GM19043 (cell line): Measurements from ENCODE around the gene OR10V1.

Experiments used
- ATAC-seq: cut with Tn5 transposase; IDR thresholded peaks from one replicate; pipeline ENCODE4 v1.9.1; 2021; ENCODE audit warnings: low read depth; ENCODE audit not compliant: unreplicated experiment

The OR10V1 gene, protein sequence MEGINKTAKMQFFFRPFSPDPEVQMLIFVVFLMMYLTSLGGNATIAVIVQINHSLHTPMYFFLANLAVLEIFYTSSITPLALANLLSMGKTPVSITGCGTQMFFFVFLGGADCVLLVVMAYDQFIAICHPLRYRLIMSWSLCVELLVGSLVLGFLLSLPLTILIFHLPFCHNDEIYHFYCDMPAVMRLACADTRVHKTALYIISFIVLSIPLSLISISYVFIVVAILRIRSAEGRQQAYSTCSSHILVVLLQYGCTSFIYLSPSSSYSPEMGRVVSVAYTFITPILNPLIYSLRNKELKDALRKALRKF

DNA sequence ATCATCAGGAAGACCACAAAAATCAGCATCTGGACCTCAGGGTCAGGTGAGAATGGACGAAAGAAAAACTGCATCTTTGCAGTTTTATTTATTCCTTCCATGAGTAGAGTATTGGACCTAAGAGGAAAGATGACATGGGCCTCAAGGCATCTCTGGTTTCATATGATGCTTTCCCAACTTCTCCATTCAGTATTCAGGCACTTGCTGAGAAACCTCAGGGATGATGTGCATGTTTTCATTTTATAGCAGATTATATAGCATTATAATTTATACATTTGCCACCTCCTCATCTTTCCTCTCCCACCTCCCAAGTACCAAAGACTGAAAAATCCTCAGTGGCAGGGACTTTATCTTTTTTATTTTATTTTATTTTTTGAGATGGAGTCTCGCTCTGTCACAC lies at the start of gene OR10V1:
OR10V1 (minus strand) TSS at position 101 of the 400 bp plus-strand sequence; CDS start at position 101, 0 bp downstream.
- ATAC-seq: no peak

DNA sequence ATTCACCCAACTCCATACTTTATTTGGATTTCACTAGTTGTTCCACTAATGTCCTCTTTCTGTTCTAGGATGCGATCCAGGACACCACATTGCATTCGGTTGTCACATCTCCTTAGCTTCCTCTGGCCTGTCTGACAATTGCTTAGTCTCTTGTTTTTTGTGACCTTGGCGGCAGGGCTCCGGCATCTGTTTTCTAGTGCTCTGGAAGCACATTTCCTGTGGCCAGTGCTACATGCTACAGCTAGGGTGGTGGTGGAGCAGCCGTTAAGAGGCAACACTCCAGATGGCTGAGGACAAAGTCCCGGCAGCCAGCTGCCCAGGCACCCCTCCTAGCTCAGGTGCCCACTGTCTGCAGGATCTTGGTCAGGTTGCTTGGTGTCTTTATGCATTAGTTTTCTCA lies 48.3 kb upstream of the OR10V1 start:
- ATAC-seq: no peak

DNA sequence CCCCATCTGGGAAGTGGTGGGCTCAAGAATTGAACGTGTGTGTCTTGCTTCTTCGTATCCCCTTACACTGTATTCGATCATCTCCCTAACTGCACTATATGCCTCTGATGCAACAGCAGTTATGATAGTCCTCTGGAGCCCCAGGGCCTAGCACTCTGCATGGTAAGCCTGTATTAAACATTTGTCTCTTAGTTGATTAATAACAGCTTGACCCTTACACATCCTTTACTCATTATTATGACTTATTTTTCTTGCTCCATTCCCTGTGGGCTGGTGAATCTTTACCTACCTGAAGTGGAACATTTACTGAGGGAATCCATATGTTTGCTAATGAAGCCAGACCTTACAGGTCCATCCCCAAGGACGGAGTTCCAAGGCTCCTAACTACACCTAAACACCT lies 47.1 kb upstream of the OR10V1 start:
- no peak for ATAC-seq

DNA sequence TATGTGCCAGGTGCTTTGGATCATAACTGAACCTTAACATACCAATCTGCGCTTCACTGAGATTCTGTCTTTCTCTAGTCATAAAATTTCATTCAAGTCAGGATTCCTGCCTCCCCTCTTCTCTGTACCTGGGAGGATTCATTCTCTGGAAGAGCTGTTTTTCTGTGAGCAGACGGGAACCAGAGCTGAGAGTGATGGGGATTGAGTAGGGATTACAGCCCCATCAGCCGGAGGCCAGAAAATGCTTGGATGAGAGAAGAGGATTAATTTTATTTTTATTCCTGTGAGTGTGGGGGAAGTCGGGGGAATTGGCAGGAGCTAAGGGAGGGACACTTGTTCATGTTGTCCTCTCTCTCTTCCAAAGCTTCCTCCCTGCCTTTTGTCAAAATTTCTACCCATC lies 46.3 kb upstream of the OR10V1 start:
- ATAC-seq: no peak

DNA sequence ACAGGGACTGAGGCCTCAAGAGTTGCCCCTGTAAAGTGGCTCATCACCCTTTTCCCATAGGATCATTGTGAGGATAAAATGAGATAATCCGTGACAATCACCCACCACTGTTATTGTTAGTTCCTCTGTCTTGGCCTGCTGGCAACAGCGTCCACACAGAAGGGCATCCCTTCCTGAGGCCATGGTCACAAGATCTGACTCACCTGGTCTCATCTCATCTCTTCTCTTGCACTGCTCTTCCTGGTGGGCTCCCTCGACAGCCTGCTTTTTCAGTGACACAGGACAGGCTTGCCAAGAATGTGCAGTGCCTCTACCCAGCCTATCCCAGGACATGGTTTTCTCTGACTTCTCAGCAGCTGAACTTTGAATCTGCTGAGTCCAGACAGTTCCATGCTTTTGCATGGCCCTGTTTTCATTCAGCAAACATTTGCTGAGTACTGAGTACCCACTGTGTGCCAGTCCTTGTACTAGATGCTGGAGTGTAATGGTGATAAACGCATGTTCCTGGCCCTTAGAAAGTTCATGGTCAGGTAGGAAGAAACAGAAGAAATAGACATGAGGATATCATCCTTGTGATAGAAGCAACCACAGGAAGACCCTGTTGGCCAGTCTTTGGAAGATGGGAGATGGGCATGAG lies 44.9 kb upstream of the OR10V1 start:
- no peak for ATAC-seq

DNA sequence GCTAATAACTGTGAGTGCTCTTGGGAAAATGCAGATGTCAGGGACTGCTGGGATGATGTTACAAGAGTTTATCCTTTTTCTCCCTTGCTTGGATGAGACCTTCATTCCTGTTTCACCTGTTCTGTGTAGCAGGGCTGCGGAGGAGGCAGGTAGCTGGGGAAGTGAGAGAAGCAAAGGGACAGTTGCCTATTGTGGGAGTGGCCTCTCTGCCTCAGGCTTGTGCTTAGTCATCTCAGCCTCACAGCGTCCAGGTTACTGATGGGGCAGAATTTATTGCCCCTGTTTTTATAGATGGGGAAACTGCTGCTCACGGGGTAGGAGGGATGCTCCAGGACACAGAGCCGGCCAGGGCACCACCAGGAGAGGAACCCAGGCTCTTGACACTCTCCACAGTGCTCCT lies 43.2 kb upstream of the OR10V1 start:
- no peak for ATAC-seq

DNA sequence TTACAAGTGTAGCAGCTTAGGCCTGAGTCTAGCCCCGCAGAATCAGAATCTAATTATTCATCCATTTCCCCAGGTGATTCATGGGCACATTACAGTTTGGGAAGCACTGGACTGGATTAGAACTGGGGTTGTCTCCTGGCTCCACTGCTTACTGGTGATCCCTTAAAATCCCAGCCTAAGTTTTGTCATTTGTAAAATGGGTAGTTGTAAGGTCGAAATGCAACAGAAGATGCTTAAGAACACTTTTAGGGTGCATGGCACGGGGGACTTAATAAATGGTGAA lies 42.9 kb upstream of the OR10V1 start:
- no peak for ATAC-seq

DNA sequence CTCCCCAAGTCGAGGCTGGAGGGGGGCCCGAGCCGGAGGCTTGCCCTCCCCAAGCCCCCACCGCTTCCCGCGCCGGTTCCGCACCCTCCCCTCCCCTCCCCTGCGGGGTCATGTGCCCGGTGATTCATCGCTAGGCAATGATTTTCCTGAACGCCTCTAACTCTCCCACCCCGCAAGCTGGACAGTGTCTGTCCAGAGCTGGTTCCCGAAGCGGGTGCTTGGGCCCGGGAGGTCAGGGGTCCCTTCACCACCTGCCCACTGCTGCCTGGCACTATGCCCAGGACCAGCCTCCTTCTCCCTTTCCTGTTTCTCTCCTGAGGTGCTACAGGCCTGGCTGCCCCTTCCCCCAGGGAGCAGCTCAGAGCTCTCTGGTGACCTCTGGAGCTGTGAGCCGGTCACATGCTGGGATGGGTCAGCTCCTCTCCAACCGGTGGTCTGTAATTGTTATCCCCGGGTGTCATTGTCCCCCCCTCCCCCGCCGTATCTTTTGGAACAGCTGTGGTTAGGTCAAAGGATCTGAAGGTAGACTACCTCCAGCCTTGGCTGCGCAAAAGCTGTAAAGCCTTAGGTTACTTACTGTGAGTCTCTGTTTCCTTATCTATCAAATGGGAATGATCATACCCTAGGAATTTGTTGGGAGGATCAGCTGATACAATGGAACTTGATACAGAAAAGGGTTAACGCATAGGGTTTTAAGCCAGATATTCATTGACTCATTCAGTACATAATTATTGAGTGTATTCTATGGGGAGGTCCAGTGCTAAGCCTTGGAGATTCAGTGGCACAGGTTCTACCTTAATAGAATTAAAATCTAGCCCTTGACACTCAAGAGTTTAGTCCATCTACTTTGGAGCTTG lies 42.3 kb upstream of the OR10V1 start:
- ATAC-seq: peak; percentile 10

DNA sequence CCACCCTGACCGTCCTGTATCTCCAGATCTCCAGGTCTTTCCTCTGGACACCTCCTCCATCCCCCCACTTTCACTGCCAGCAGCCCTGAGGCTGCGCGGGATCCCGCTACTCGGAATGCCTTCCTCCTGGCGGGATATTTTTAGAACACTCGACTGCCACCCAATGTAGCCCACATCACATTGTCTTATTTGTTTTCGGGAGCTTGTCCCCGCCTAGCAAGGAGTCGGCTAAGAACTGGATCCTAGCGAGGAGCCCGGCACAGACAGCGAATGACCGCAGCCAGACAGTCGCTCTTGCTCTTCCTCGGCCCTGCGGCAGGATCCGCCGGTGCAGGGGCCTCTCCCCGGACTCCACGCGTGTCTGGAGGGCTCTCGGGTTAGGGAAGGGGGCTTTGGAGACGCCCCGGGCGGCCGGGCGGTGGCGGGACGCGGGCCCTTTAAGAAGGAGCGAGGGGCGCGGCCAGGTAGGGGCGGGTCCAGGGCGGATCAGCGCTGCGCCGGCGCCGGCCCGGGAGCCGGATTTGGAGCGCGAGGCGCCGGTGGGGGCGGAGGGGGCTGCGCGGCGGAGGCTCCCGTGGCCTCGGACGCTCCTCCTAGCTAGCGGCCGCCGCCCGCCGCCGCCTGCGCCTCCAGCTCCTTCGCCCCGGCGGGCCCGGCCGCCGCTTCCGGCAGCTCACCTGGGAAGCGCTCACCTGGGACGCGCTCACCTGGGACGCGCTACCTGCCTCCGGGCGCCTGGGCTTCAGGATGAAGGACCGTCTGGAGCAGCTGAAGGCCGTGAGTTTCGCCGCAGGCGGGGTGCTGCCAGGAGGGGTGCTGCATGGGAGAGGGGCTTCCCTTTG lies 41.4 kb upstream of the OR10V1 start, which contains the start of gene STX3:
STX3 (plus strand) TSS at position 518 of the 842 bp plus-strand sequence; CDS start at position 748, 230 bp downstream.
- peak; percentile 62 for ATAC-seq

DNA sequence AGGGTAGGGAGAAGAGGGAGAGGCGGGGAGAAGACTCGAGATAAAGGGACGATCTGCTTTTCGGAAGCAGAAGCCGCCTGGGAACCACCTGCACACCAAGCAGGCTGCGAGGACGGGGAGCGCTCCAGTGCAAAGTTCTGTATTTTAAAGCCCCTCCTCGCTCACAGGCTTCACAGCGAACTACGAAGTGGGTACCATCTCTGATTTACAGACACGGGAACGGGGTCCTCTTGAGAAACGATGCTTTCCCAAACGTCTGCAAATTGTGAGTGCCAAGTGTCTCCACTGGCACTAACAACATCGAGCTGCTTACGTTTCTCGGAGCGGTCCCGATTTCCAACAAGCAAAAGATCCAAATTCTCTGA lies 40.8 kb upstream of the OR10V1 start:
- ATAC-seq: peak; percentile 9

DNA sequence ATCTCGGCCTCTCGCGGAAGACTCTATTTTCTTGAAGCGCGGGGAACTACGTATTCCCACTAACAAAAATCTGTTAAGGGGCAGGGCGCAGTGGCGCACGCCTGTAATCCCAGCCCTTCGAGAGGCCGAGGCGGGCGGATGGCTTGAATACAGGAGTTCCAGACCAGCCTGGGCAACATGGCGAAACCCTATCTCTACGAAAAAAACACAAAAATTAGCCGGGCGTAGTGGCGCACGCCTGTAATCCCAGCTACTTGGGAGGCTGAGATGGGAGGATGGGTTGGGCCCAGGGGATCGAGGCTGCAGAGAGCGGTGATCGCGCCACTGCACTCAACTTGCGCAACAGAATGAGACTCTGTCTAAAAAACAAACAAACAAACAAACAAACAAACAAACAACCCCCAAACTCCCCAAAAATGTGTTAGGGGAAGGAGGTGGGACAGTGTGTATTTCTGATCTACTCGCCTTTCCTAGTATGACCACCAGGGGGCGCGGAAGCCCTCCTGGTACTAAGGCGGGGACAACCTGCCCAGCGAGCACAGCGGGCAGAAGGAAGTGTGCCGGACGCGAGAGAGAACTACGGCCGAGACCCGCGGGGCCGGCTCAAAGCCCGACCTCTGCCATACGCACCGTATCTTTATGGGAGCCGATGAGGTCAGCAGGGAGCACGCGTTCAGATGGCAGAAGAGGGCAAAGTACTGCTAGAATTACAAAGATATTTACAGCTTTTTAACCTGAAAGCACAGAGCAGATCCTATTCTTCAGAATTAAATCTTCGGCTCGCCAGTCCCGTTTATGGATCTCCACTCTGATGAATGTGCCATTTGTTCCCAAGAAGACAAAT lies 40.2 kb upstream of the OR10V1 start:
- peak; percentile 72 for ATAC-seq

DNA sequence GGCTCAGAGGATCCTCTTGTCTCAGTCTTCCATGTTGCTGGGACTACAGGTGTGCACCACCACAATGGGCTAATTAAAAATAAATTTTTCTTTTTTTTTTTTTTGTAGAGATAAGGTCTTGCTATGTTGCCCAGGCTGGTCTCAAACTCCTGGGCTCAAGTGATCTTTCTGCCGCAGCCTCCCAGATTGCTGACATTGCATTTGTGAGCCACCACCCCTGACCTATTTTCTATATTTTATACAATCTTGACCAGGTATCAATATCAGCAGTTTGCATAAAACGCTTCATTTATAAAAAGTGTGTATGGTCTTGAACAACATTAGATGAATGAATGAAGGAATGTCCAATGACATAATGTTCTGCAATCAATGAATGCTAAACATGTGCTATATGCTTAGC lies 32.5 kb upstream of the OR10V1 start:
- ATAC-seq: no peak

DNA sequence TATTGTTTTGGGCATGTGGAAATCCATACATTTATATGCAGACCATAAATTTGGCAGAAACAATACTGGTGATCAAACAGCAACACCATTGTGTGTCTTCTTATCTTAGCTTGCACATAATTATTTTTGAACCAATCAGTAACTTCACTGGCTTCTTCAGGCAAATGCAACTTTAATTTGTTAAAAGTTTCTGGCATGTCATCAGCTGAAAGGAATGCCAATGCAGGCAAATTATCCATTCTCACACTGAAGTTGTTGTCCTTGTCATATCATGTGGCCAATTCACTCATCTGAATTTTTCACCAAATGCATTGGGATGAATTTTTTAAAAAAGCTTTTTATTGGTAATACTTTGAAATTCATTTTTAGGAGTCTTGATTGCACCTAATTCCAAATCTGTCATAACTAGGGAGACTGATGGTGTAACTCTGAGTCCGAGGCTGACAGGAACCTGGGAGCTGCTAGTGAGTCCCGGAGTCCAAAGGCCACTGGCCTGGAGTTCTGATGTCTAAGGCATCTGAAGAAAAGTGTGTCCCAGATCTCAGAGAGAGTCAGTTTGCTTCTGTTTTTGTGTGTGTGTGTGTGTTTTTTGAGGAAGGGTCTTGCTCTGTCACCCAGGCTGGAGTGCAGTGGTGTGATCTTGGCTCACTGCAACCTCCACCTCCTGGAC lies 17.4 kb upstream of the OR10V1 start:
- no peak for ATAC-seq

DNA sequence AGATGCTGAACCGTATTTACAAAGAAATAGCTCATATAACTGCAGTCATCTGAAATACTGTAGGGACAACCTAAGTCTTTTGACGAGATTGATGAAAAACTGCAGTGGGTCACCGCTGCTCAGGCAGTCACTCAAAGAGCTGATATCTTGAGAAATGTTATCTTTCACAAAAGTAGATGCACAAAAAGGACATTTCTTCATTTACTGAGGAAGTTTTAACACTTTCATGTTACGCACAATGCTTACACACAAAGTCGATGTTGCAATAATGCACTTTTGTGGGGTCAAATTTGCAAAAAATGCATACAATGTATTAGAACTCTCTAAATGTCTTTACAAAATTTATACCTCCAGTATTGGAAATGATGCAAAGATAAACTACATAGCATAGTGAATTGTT lies 16.2 kb upstream of the OR10V1 start:
- no peak for ATAC-seq

DNA sequence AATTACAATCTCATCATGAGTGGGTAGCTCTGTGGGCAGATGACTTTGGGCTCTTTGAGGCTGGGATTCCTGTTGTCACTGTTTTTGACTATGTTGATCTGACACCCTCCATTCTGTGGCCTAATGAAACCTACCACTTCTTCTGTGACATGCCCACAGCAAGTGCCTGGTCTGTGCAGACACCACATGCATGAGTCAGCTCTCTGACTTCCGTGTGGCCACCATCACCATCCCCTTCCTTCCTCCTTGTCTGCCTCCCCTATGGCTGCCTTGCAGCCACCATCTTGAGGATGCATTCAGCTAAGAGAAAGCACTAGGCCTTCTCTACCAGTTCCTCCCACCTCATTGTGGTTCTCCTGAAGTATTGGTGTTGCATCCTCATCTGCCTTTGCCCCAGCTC lies 15.3 kb upstream of the OR10V1 start:
- ATAC-seq: no peak

DNA sequence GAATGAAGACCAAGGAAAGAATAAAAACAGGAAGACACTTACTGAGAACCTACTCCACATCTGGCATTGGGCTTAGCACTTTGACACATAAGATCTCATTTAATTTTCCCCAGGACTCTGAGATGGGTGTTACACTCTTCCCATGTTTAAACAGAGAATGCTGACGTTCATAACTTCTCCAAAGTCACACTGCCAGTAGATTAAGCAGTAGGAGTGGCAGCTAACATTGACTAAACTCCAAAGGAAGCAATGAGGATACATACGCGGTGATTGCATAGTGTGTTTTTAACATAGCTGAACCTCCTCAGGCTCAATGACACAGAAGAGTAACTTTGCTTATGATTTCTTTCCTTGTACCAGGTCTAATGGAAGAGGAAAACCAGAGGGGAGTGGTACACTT lies 14.5 kb upstream of the OR10V1 start:
- no peak for ATAC-seq

DNA sequence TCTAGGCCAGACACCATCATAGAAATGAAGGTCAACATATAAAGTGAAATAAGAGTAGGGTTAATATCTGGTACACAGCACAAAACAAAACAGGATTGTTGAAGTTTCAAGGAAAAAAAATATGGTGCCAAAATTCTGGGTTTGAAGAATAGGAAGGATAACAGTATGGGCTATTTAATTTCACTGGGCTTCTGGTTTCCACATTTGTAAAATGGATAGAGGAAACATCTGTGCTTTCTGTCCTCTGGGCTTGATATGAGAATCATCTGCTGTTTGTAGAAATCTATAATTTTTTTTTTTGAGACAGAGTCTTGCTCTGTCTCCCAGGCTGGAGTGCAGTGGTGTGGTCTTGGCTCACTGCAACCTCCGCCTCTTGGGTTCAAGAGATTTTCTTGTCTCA lies 13.8 kb upstream of the OR10V1 start:
- ATAC-seq: no peak

DNA sequence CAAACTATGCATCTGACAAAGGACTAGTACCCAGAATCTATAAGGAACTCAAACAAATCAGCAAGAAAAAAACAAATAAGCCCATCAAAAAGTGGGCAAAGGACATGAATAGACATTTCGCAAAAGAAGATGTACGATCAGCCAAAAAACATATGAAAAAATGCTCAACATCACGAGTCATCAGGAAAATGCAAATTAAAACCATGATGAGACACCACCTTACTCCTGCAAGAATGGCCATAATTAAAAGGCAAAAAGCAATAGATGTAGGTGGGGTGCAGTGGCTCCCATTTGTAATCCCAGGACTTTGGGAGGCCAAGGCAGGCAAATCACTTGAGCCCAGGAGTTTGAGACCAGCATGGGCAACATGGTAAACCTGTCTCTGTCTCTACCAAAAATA lies 10.4 kb upstream of the OR10V1 start:
- ATAC-seq: no peak

DNA sequence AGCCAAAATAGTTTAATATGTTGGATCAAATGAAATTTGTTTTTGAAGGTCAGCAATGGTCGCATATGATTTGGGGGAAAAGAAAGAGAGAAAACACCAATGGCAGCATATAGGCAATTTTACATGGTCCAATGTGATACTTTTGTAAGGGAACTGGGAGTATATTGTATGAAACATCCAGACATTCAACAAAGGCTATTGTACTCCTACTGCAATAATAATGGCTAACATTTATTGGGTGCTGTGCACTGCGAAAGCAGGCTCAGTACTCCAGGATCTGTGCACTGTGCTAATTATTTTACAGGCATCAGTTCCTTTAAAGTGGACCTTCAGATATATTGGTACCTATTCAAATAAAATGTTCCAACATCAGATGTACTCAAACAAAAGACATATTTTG lies 5.9 kb upstream of the OR10V1 start:
- ATAC-seq: no peak
